CD8-positive, alpha-beta memory T cell (primary cell): ENCODE measurements around the gene PTCHD1. TPM values are rescaled to one million over a fixed set of nuclear protein-coding genes. Genes with fewer than 3 reads are reported as not detected.

Source experiments
- CTCF ChIA-PET: fragments of 350-600 bp; sonication (Branson Sonifier 250); formaldehyde crosslinking; loops from one replicate; lab custom pipeline; 2021; ENCODE audit warnings: antibody characterized with exemption; lab: Charles Lee
- POLR2A ChIA-PET: fragments of 350-600 bp; sonication (Branson Sonifier 250); formaldehyde crosslinking; loops from one replicate; lab custom pipeline; 2021; ENCODE audit warnings: antibody characterized with exemption; lab: Charles Lee
- DNase-seq, 5 donors: peaks; one replicate each; pipeline versions ENCODE4 v3.0.0 to v3.0.0-alpha.2; 2020 to 2022; ENCODE audit warnings: mixed read lengths in 1 of 5
- H3K27ac ChIP-seq: one replicate; pipeline ENCODE4 v1.7.0; 2013; ENCODE audit warnings: low read depth, mild to moderate bottlenecking, low read length, moderate library complexity
- H3K27me3 ChIP-seq: 2 replicates; pipeline ENCODE4 v1.7.0; 2013; ENCODE audit warnings: low read length, mild to moderate bottlenecking; ENCODE audit not compliant: insufficient read depth, poor library complexity, severe bottlenecking
- H3K36me3 ChIP-seq: 2 replicates; pipeline ENCODE4 v1.7.0; 2013; ENCODE audit warnings: mild to moderate bottlenecking, low read length, moderate library complexity; ENCODE audit not compliant: insufficient read depth
- H3K4me1 ChIP-seq: 2 replicates; pipeline ENCODE4 v1.7.0; 2013; ENCODE audit warnings: mild to moderate bottlenecking, low read length, moderate library complexity; ENCODE audit not compliant: insufficient read depth
- H3K4me3 ChIP-seq: 2 replicates; pipeline ENCODE4 v1.7.0; 2013; ENCODE audit warnings: mild to moderate bottlenecking, low read length
- H3K9me3 ChIP-seq: 2 replicates; pipeline ENCODE4 v1.7.0; 2013; ENCODE audit warnings: mild to moderate bottlenecking, low read length
- H3K27ac Mint-ChIP-seq, 8 donors: one replicate each; pipeline ENCODE4 v1.8.0; 2020 to 2021; ENCODE audit warnings: mixed read lengths in 8 of 8, mild to moderate bottlenecking in 6 of 8, inconsistent platforms in 3 of 8, moderate library complexity in 3 of 8
- H3K27me3 Mint-ChIP-seq, 2 donors: one replicate each; pipeline ENCODE4 v1.8.0; 2020 to 2021; ENCODE audit warnings: mixed read lengths in 2 of 2, mild to moderate bottlenecking in 1 of 2, moderate library complexity in 1 of 2
- H3K36me3 Mint-ChIP-seq, 3 donors: one replicate each; pipeline ENCODE4 v1.8.0; 2020 to 2021; ENCODE audit warnings: mixed read lengths in 3 of 3, inconsistent platforms in 1 of 3, mild to moderate bottlenecking in 1 of 3
- H3K4me1 Mint-ChIP-seq, 3 donors: one replicate each; pipeline ENCODE4 v1.8.0; 2020 to 2021; ENCODE audit warnings: mixed read lengths in 3 of 3, inconsistent platforms in 1 of 3, mild to moderate bottlenecking in 1 of 3
- H3K4me3 Mint-ChIP-seq, 7 donors: one replicate each; pipeline ENCODE4 v1.8.0; 2020 to 2021; ENCODE audit warnings: mixed read lengths in 7 of 7, mild to moderate bottlenecking in 6 of 7, moderate library complexity in 4 of 7, inconsistent platforms in 2 of 7
- H3K9me3 Mint-ChIP-seq, 5 donors: one replicate each; pipeline ENCODE4 v1.8.0; 2020 to 2022; ENCODE audit warnings: mixed read lengths in 5 of 5, mild to moderate bottlenecking in 3 of 5, moderate library complexity in 2 of 5, inconsistent platforms in 1 of 5
- polyA plus RNA-seq: library from polyadenylated mRNA; unstranded; fragments of 300-500 nt; fragmentation: Illumina TruSeq; gene quantifications from one replicate; pipeline ENCODE4 v1.2.3, GENCODE V29; 2021
- total RNA-seq, 2 experiments: library from RNA; stranded (reverse); gene quantifications; one replicate each; pipeline ENCODE4 v1.2.3, GENCODE V29; 2021

PTCHD1 gene
- total and polyA plus RNA-seq, 3 experiments from 2014 or later, result not detected

- no peaks in the 10 kb centered on the region for H3K36me3 ChIP-seq
- H3K4me1 ChIP-seq, result no peaks in the 10 kb centered on the region
- no peaks in the 10 kb centered on the region for H3K9me3 ChIP-seq
- peaks cover 0 to 7% of the 10 kb centered on the region in 2 donors for H3K27me3 Mint-ChIP-seq
- no peak overlapping the region for H3K27ac Mint-ChIP-seq
- H3K27ac ChIP-seq, result no peak overlapping the region
- no peak overlapping the region for H3K4me3 Mint-ChIP-seq
- CTCF ChIA-PET, result no interaction called here
- H3K27me3 ChIP-seq, result no peaks in the 10 kb centered on the region
- DNase-seq, result no peak
- H3K9me3 Mint-ChIP-seq, result no peaks in the 10 kb centered on the region
- POLR2A ChIA-PET, result no interaction called here
- no peak overlapping the region for H3K4me3 ChIP-seq
- H3K36me3 Mint-ChIP-seq, result no peaks in the 10 kb centered on the region
- no peaks in the 10 kb centered on the region for H3K4me1 Mint-ChIP-seq
Observed at GRCh38 chrX:23392195-23392594, 57.5 kb downstream of the PTCHD1 start.

GRCh38 chrX:23394421-23394820, 59.8 kb downstream of the PTCHD1 start:
- Mint-ChIP-seq H3K27ac (no peak overlapping the region), H3K36me3 (no peaks in the 10 kb centered on the region), H3K4me1 (no peaks in the 10 kb centered on the region), H3K4me3 (no peak overlapping the region), H3K27me3 (peaks cover 0 to 5% of the 10 kb centered on the region in 2 donors), H3K9me3 (peaks cover 0 to 2% (median 0%) of the 10 kb centered on the region in 5 donors)
- CTCF ChIA-PET, result no interaction called here
- Histone ChIP-seq H3K9me3 (no peaks in the 10 kb centered on the region), H3K27me3 (no peaks in the 10 kb centered on the region), H3K36me3 (no peaks in the 10 kb centered on the region), H3K4me3 (no peak overlapping the region), H3K27ac (no peak overlapping the region), H3K4me1 (no peaks in the 10 kb centered on the region)
- POLR2A ChIA-PET, result no interaction called here
- DNase-seq, result no peak

GRCh38 chrX:23396263-23396662, 61.6 kb downstream of the PTCHD1 start:
- DNase-seq, result no peak
- Mint-ChIP-seq H3K9me3 (peaks cover 0 to 2% (median 0%) of the 10 kb centered on the region in 5 donors), H3K27ac (no peak overlapping the region), H3K4me3 (no peak overlapping the region), H3K4me1 (no peaks in the 10 kb centered on the region), H3K27me3 (peaks cover 0 to 5% of the 10 kb centered on the region in 2 donors), H3K36me3 (no peaks in the 10 kb centered on the region)
- Histone ChIP-seq H3K27me3 (no peaks in the 10 kb centered on the region), H3K4me3 (no peak overlapping the region), H3K36me3 (no peaks in the 10 kb centered on the region), H3K9me3 (no peaks in the 10 kb centered on the region), H3K4me1 (no peaks in the 10 kb centered on the region), H3K27ac (no peak overlapping the region)
- ChIA-PET POLR2A (no interaction called here), CTCF (no interaction called here)

GRCh38 chrX:23398570-23398969, 63.9 kb downstream of the PTCHD1 start:
- no peaks in the 10 kb centered on the region for H3K4me1 ChIP-seq
- no peak overlapping the region for H3K4me3 ChIP-seq
- H3K4me1 Mint-ChIP-seq, result no peaks in the 10 kb centered on the region
- H3K36me3 ChIP-seq, result no peaks in the 10 kb centered on the region
- H3K27ac ChIP-seq, result no peak overlapping the region
- no peak overlapping the region for H3K4me3 Mint-ChIP-seq
- ChIA-PET POLR2A (no interaction called here), CTCF (no interaction called here)
- peaks cover 0 to 2% (median 0%) of the 10 kb centered on the region in 5 donors for H3K9me3 Mint-ChIP-seq
- no peak overlapping the region for H3K27ac Mint-ChIP-seq
- DNase-seq, result no peak
- H3K9me3 ChIP-seq, result no peaks in the 10 kb centered on the region
- no peaks in the 10 kb centered on the region for H3K27me3 ChIP-seq
- H3K36me3 Mint-ChIP-seq, result no peaks in the 10 kb centered on the region
- peaks cover 0 to 2% of the 10 kb centered on the region in 2 donors for H3K27me3 Mint-ChIP-seq

GRCh38 chrX:23403849-23404248, 69.2 kb downstream of the PTCHD1 start:
- H3K27me3 Mint-ChIP-seq, result peaks cover 0 to 4% of the 10 kb centered on the region in 2 donors
- Histone ChIP-seq H3K9me3 (no peaks in the 10 kb centered on the region), H3K36me3 (no peaks in the 10 kb centered on the region), H3K4me3 (no peak overlapping the region), H3K27ac (no peak overlapping the region), H3K27me3 (no peaks in the 10 kb centered on the region), H3K4me1 (no peaks in the 10 kb centered on the region)
- no peak overlapping the region for H3K27ac Mint-ChIP-seq
- H3K4me3 Mint-ChIP-seq, result no peak overlapping the region
- DNase-seq, result no peak
- POLR2A ChIA-PET, result no interaction called here
- no peaks in the 10 kb centered on the region for H3K4me1 Mint-ChIP-seq
- no peaks in the 10 kb centered on the region for H3K36me3 Mint-ChIP-seq
- CTCF ChIA-PET, result no interaction called here
- peaks cover 0 to 2% (median 0%) of the 10 kb centered on the region in 5 donors for H3K9me3 Mint-ChIP-seq

- Mint-ChIP-seq H3K36me3 (no peaks in the 10 kb centered on the region), H3K27me3 (no peaks in the 10 kb centered on the region), H3K4me3 (no peak overlapping the region), H3K27ac (no peak overlapping the region), H3K9me3 (peaks cover 0 to 40% (median 35%) of the 10 kb centered on the region in 5 donors), H3K4me1 (no peaks in the 10 kb centered on the region)
- no peak overlapping the region for H3K27ac ChIP-seq
- ChIA-PET POLR2A (no interaction called here), CTCF (no interaction called here)
- no peaks in the 10 kb centered on the region for H3K4me1 ChIP-seq
- H3K36me3 ChIP-seq, result no peaks in the 10 kb centered on the region
- no peaks in the 10 kb centered on the region for H3K9me3 ChIP-seq
- no peaks in the 10 kb centered on the region for H3K27me3 ChIP-seq
- no peak for DNase-seq
- no peak overlapping the region for H3K4me3 ChIP-seq
Observed at GRCh38 chrX:23422912-23423311, 88.3 kb downstream of the PTCHD1 start.

GRCh38 chrX:23434356-23434884, 99.8 kb downstream of the PTCHD1 start:
- Histone ChIP-seq H3K4me1 (no peaks in the 10 kb centered on the region), H3K9me3 (no peaks in the 10 kb centered on the region), H3K4me3 (no peak overlapping the region), H3K36me3 (no peaks in the 10 kb centered on the region), H3K27me3 (no peaks in the 10 kb centered on the region), H3K27ac (no peak overlapping the region)
- peaks cover 0 to 8% of the 10 kb centered on the region in 2 donors for H3K27me3 Mint-ChIP-seq
- no peak overlapping the region for H3K27ac Mint-ChIP-seq
- H3K4me3 Mint-ChIP-seq, result no peak overlapping the region
- POLR2A ChIA-PET, result no interaction called here
- DNase-seq, result no peak
- H3K4me1 Mint-ChIP-seq, result no peaks in the 10 kb centered on the region
- no peaks in the 10 kb centered on the region for H3K36me3 Mint-ChIP-seq
- CTCF ChIA-PET, result no interaction called here
- H3K9me3 Mint-ChIP-seq, result peaks cover 0 to 13% (median 2%) of the 10 kb centered on the region in 5 donors

GRCh38 chrX:23435108-23435507, 100.5 kb downstream of the PTCHD1 start:
- Histone ChIP-seq H3K27me3 (no peaks in the 10 kb centered on the region), H3K9me3 (no peaks in the 10 kb centered on the region), H3K36me3 (no peaks in the 10 kb centered on the region), H3K4me3 (no peak overlapping the region), H3K27ac (no peak overlapping the region), H3K4me1 (no peaks in the 10 kb centered on the region)
- Mint-ChIP-seq H3K27me3 (peaks cover 0 to 8% of the 10 kb centered on the region in 2 donors), H3K9me3 (peaks cover 0 to 9% (median 3%) of the 10 kb centered on the region in 5 donors), H3K36me3 (no peaks in the 10 kb centered on the region), H3K4me3 (no peak overlapping the region), H3K4me1 (no peaks in the 10 kb centered on the region), H3K27ac (no peak overlapping the region)
- ChIA-PET CTCF (no interaction called here), POLR2A (no interaction called here)
- no peak for DNase-seq
